Transverse colon (tissue), 4 donors: ENCODE data around the gene PRRT4.

Source experiments
- CTCF ChIP-seq, 5 experiments: fragments of 200-600 bp in 3 of 5; fragments of 450-650 bp in 2 of 5; sonication (generic) in 3 of 5; IDR thresholded peaks; 1 replicate in 2 of 5; 2 replicates in 3 of 5; pipeline ENCODE4 v1.5.1; 2016 to 2017; ENCODE audit warnings: antibody characterized with exemption in 5 of 5, inconsistent platforms in 3 of 5, mild to moderate bottlenecking in 2 of 5, moderate library complexity in 1 of 5
- EP300 ChIP-seq: sonication (generic); formaldehyde crosslinking; IDR thresholded peaks from one replicate; pipeline ENCODE4 v1.6.1; 2017; ENCODE audit warnings: antibody characterized with exemption, low read depth
- POLR2A ChIP-seq: fragments of 450-650 bp; IDR thresholded peaks from one replicate; pipeline ENCODE4 v1.6.1; 2016; ENCODE audit warnings: antibody characterized with exemption, mild to moderate bottlenecking, moderate library complexity
- POLR2AphosphoS5 ChIP-seq, 3 donors: sonication (generic); formaldehyde crosslinking; IDR thresholded peaks; one replicate each; pipeline ENCODE4 v1.6.1; 2016; ENCODE audit warnings: antibody characterized with exemption in 3 of 3

- TF ChIP-seq CTCF (IDR thresholded peaks at IDR 0.05) (no peak), POLR2AphosphoS5 (IDR thresholded peaks at IDR 0.05) (no peak), POLR2A (no peak), EP300 (no peak)
Observed at GRCh38 chr7:128407233-128407589, 45.7 kb upstream of the PRRT4 start.
